K562 (cell line): Measurements from ENCODE around the gene HS3ST5. TPM values are rescaled to one million over a fixed set of nuclear protein-coding genes. Genes with fewer than 3 reads are reported as not detected.

Experiments used
- ATAC-seq: fragments of 200-7000 bp; cut with Tn5 transposase; 3 replicates; pipeline ENCODE4 v1.9.1; 2020; ENCODE audit warnings: moderate library complexity
- BruUV-seq: library from RNA; stranded (reverse); fragments of 400-500 nt; replicated peaks from 2 replicates; lab custom pipeline; 2021; lab: Mats Ljungman, UMichigan
- CTCF ChIA-PET: fragments of 300-600 bp; formaldehyde crosslinking; extraction: SDS; loops from one replicate; lab custom pipeline; 2021; ENCODE audit warnings: low intra/inter-chr PET ratio; lab: Yijun Ruan, JAX
- POLR2A ChIA-PET: fragments of 300-600, 350-650 bp; sonication (Branson Sonifier 250); formaldehyde crosslinking; extraction: SDS; loops from one replicate; lab custom pipeline; 2021; ENCODE audit warnings: antibody characterized with exemption, inconsistent platforms; lab: Yijun Ruan, JAX
- DNase-seq, 4 experiments: peaks; one replicate each; pipeline versions ENCODE4 v3.0.0 to v3.0.0-alpha.2; 2011 to 2018; ENCODE audit warnings: low spot score in 3 of 4, mixed read lengths in 3 of 4; ENCODE audit errors: extremely low read depth in 1 of 4
- FAIRE-seq: peaks from 2 replicates; lab custom pipeline; 2011; peaks lifted over from hg19 to GRCh38; lab: Jason Lieb, UNC
- H2AFZ ChIP-seq: 2 replicates; pipeline ENCODE4 v1.6.0; 2011; ENCODE audit warnings: low read depth, low read length, control low read depth, inconsistent platforms
- H3K27ac ChIP-seq: fragments of 200-600 bp; 3 replicates; pipeline ENCODE4 v1.8.0; 2011; ENCODE audit warnings: low read depth, mild to moderate bottlenecking, control low read depth, inconsistent platforms, low read length, moderate library complexity, mixed read lengths; ENCODE audit errors: extremely low read depth
- H3K27me3 ChIP-seq, 2 experiments: fragments of 300-600 bp in 1 of 2; 2 replicates in 1 of 2; 3 replicates in 1 of 2; pipeline versions ENCODE4 v1.6.0 to v1.8.0; 2011; ENCODE audit warnings: inconsistent platforms in 2 of 2, low read length in 2 of 2, mild to moderate bottlenecking in 1 of 2, mixed read lengths in 1 of 2, moderate library complexity in 1 of 2; ENCODE audit not compliant: control insufficient read depth in 2 of 2, insufficient read depth in 2 of 2
- H3K36me3 ChIP-seq: fragments of 300-600 bp; 3 replicates; pipeline ENCODE4 v1.8.0; 2011; ENCODE audit warnings: mild to moderate bottlenecking, low read length, inconsistent platforms; ENCODE audit not compliant: control insufficient read depth, insufficient read depth
- H3K4me1 ChIP-seq, 2 experiments: fragments of 200-600 bp in 1 of 2; replicated peaks in 1 of 2; 2 replicates in 1 of 2; 3 replicates in 1 of 2; pipeline versions ENCODE4 v1.5.1 to v1.8.0; 2011; ENCODE audit warnings: inconsistent platforms in 2 of 2, low read length in 2 of 2, mild to moderate bottlenecking in 1 of 2, mixed read lengths in 1 of 2, moderate library complexity in 1 of 2; ENCODE audit not compliant: control insufficient read depth in 2 of 2, insufficient read depth in 2 of 2
- H3K4me2 ChIP-seq: 2 replicates; pipeline ENCODE4 v1.6.1; 2011; ENCODE audit warnings: low read length, control low read depth, inconsistent platforms, mixed read lengths; ENCODE audit not compliant: insufficient read depth
- H3K4me3 ChIP-seq: fragments of 200-600 bp; sonication (generic), shearing (Covaris generic); 2 replicates; pipeline ENCODE4 v1.5.1; 2016; ENCODE audit warnings: control low read depth, inconsistent platforms
- H3K79me2 ChIP-seq: fragments of 200-600 bp; 3 replicates; pipeline ENCODE4 v1.8.0; 2011; ENCODE audit warnings: low read length, inconsistent platforms; ENCODE audit not compliant: control insufficient read depth, insufficient read depth
- H3K9ac ChIP-seq, 2 experiments: 2 replicates each; pipeline versions ENCODE4 v1.6.0 to v1.6.1; 2011; ENCODE audit warnings: low read depth in 2 of 2, low read length in 2 of 2, control low read depth in 1 of 2, inconsistent platforms in 1 of 2, mild to moderate bottlenecking in 1 of 2, mixed read lengths in 1 of 2; ENCODE audit not compliant: insufficient read depth in 1 of 2
- H3K9me1 ChIP-seq: one replicate; pipeline ENCODE4 v1.6.0; 2011; ENCODE audit warnings: inconsistent platforms, mild to moderate bottlenecking, low read length, moderate library complexity; ENCODE audit not compliant: control insufficient read depth, insufficient read depth
- H3K9me3 ChIP-seq: replicated peaks from 2 replicates; pipeline ENCODE4 v1.5.1; 2011; ENCODE audit warnings: low read depth, low read length, inconsistent platforms; ENCODE audit not compliant: control insufficient read depth, insufficient read depth
- H4K20me1 ChIP-seq: replicated peaks from 2 replicates; pipeline ENCODE4 v1.6.1; 2011; ENCODE audit warnings: low read length, inconsistent platforms, mixed read lengths; ENCODE audit not compliant: control insufficient read depth, insufficient read depth
- C11orf30 ChIP-seq: fragments of 450-650 bp; IDR thresholded peaks from 2 replicates; pipeline ENCODE4 v1.6.1; 2016; ENCODE audit warnings: low read depth, mild to moderate bottlenecking
- CHD1 ChIP-seq: fragments of 200-600 bp; sonication (generic); IDR thresholded peaks from one replicate; pipeline ENCODE4 v1.6.1; 2012; ENCODE audit warnings: mild to moderate bottlenecking, moderate library complexity, low read length, inconsistent platforms
- CREBBP ChIP-seq: IDR thresholded peaks from one replicate; pipeline ENCODE4 v1.6.1; 2012; ENCODE audit warnings: low read depth, mild to moderate bottlenecking, control low read depth, inconsistent platforms, low read length
- E2F4 ChIP-seq: sonication (generic); formaldehyde crosslinking; IDR thresholded peaks from 2 replicates; pipeline ENCODE4 v1.8.0; 2022; ENCODE audit warnings: mild to moderate bottlenecking, low read depth, missing genetic modification reagents
- E4F1 ChIP-seq: fragments of 250-450 bp; sonication (Bioruptor Pico); IDR thresholded peaks from 2 replicates; pipeline ENCODE4 v1.5.0; 2021; ENCODE audit warnings: mild to moderate bottlenecking, borderline replicate concordance
- JUN ChIP-seq, 2 experiments: sonication (generic) in 1 of 2; formaldehyde crosslinking in 1 of 2; IDR thresholded peaks; 2 replicates each; pipeline versions ENCODE4 v1.6.1 to v1.8.0; 2012 to 2022; ENCODE audit warnings: borderline replicate concordance in 2 of 2, mild to moderate bottlenecking in 2 of 2, improper control_type of control experiment in 1 of 2, low read depth in 1 of 2, low read length in 1 of 2, missing genetic modification reagents in 1 of 2
- MYNN ChIP-seq, 2 experiments: sonication (generic); formaldehyde crosslinking in 1 of 2; IDR thresholded peaks; 2 replicates each; pipeline versions ENCODE4 v1.5.0 to v1.6.1; 2016 to 2020; ENCODE audit warnings: antibody characterized with exemption in 1 of 2, missing genetic modification reagents in 1 of 2
- ZHX1 ChIP-seq: fragments of 150-350 bp; conservative IDR thresholded peaks from 2 replicates; pipeline ENCODE4 v1.6.1; 2014; ENCODE audit warnings: low read length
- ZNF12 ChIP-seq: sonication (generic); formaldehyde crosslinking; IDR thresholded peaks from 2 replicates; pipeline ENCODE4 v1.4.0; 2020; ENCODE audit warnings: mild to moderate bottlenecking, missing genetic modification reagents
- ZNF146 ChIP-seq: IDR thresholded peaks from one replicate; pipeline ENCODE4 v1.6.1; 2018; ENCODE audit warnings: missing compliant biosample characterization; ENCODE audit not compliant: unreplicated experiment
- ZNF239 ChIP-seq: fragments of 250-450 bp; sonication (Bioruptor Pico); IDR thresholded peaks from 2 replicates; pipeline ENCODE4 v1.4.0; 2020; ENCODE audit warnings: mild to moderate bottlenecking
- ZNF696 ChIP-seq: fragments of 250-450 bp; sonication (Bioruptor Pico); conservative IDR thresholded peaks from 2 replicates; pipeline ENCODE4 v1.4.0; 2020; ENCODE audit warnings: mild to moderate bottlenecking, moderate library complexity
- WGBS: fragments of 100-300 bp; shearing (Covaris generic); methylation state at CpG from one replicate; pipeline ENCODE4 v1.1.6; 2016; ENCODE audit warnings: low coverage, mixed read lengths; ENCODE audit not compliant: insufficient coverage; ENCODE audit errors: missing lambda C conversion rate; 5-methylcytosine and 5-hydroxymethylcytosine counted together
- in situ Hi-C: fragments of 300-500 bp; cut with MboI; formaldehyde crosslinking; loops from 4 replicates; pipeline ENCODE4 v1.15.0; 2018; ENCODE audit warnings: inconsistent platforms, mixed read lengths
- intact Hi-C: fragments of 100-400 bp; cut with micrococcal nuclease; formaldehyde crosslinking; loops from 2 replicates; pipeline ENCODE4 v1.14.2; 2022
- polyA plus RNA-seq, 8 experiments: library from polyadenylated mRNA; depleted of rRNA in 4 of 8; stranded (reverse) in 5 of 8; unstranded in 3 of 8; fragments of >200 nt; fragmentation: Nextera tagmentation in 2 of 8; fragmentation: Illumina TruSeq in 1 of 8; extraction: Ambion mirVana in 2 of 8; extraction: Trizol in 1 of 8; gene quantifications; 2 replicates each; pipeline versions ENCODE4 v1.2.1 to v1.2.3, GENCODE V29; 2011 to 2014; ENCODE audit warnings: inconsistent platforms in 1 of 8, missing spikeins in 1 of 8
- total RNA-seq, 7 experiments: library from RNA; depleted of rRNA in 6 of 7; stranded (reverse); fragments of >200 nt in 6 of 7; fragmentation: Illumina TruSeq in 2 of 7; extraction: Trizol in 2 of 7; gene quantifications; 2 replicates each; pipeline versions ENCODE4 v1.2.1 to v1.2.3, GENCODE V29; 2011 to 2021; ENCODE audit warnings: low replicate concordance in 1 of 7

Gene HS3ST5
- total and polyA plus RNA-seq, 9 of the 15 experiments (the other 6 are each of a cell fraction or from before 2014, with no cell fraction given): not detected

- CTCF ChIA-PET: no interaction called here
- FAIRE-seq: no peak
- H3K36me3 ChIP-seq: no peaks in the 10 kb centered on the region
Observed at GRCh38 chr6:114121913-114122662, 220.7 kb downstream of the HS3ST5 start.

More at GRCh38 chr6:114121913-114122662, 220.7 kb downstream of the HS3ST5 start:
- no peaks in the 10 kb centered on the region for H3K27me3 ChIP-seq
- DNase-seq: no peak
- no peaks in the 10 kb centered on the region for H4K20me1 ChIP-seq
- POLR2A ChIA-PET: no interaction called here
- BruUV-seq: no TSS peak
- H3K4me2 ChIP-seq: no peak overlapping the region
- no peak overlapping the region for H3K9ac ChIP-seq
- no peak for TF ChIP-seq ZNF239 (CRISPR knock-in tag)
- no peak for TF ChIP-seq C11orf30
- no peak for TF ChIP-seq E2F4
- no peak for TF ChIP-seq E4F1 (CRISPR knock-in tag)
- TF ChIP-seq CHD1: no peak
- TF ChIP-seq JUN (IDR thresholded peaks at IDR 0.05; ENCODE audit: borderline replicate concordance, low read depth, low read length): no peak
- no peak for TF ChIP-seq JUN (CRISPR knock-in tag; IDR thresholded peaks at IDR 0.05; ENCODE audit: borderline replicate concordance)
- TF ChIP-seq ZNF12 (CRISPR knock-in tag): no peak
- no peak for TF ChIP-seq ZNF696
- no peak for TF ChIP-seq MYNN (IDR thresholded peaks at IDR 0.05)
- TF ChIP-seq MYNN (CRISPR knock-in tag; IDR thresholded peaks at IDR 0.05): no peak
- TF ChIP-seq CREBBP: no peak
- no peak for TF ChIP-seq ZHX1
- TF ChIP-seq ZNF146: no peak
- TF ChIP-seq, all 486 proteins: peak for 0
- no peaks in the 10 kb centered on the region for H3K79me2 ChIP-seq
- no peak for ATAC-seq
- no peak overlapping the region for H3K4me3 ChIP-seq
- no peaks in the 10 kb centered on the region for H3K9me3 ChIP-seq
- H3K4me1 ChIP-seq: no peaks in the 10 kb centered on the region
- no peak overlapping the region for H2AFZ ChIP-seq
- H3K9me1 ChIP-seq: no peaks in the 10 kb centered on the region
- intact Hi-C loops: no loop called here
- H3K27ac ChIP-seq: no peak overlapping the region
- WGBS: 1% methylated on average over 5 of the region's 5 CpGs
- in situ Hi-C loops: no loop called here
